Uterus (tissue), 4 donors: Measurements from ENCODE around the gene RER1. TPM values are rescaled to one million over a fixed set of nuclear protein-coding genes. Genes with fewer than 3 reads are reported as not detected.

Experiments used
- DNase-seq, 2 donors: peaks; one replicate each; pipeline ENCODE4 v3.0.0-alpha.2; 2019 to 2020
- H3K27ac ChIP-seq, 2 donors: fragments of 200-600 bp; sonication (generic); 1 replicate in 1 of 2; 2 replicates in 1 of 2; pipeline ENCODE4 v1.5.1; 2016 to 2018
- H3K27me3 ChIP-seq, 2 donors: fragments of 200-600 bp; sonication (generic); one replicate each; pipeline ENCODE4 v1.5.1; 2018 to 2019; ENCODE audit warnings: control low read depth in 1 of 2
- H3K36me3 ChIP-seq, 2 donors: fragments of 200-600 bp; sonication (generic); one replicate each; pipeline ENCODE4 v1.5.1; 2019; ENCODE audit warnings: control low read depth in 1 of 2
- H3K4me1 ChIP-seq, 2 donors: fragments of 200-600 bp; sonication (generic); one replicate each; pipeline ENCODE4 v1.5.1; 2018 to 2019; ENCODE audit warnings: control low read depth in 1 of 2
- H3K4me3 ChIP-seq, 2 donors: fragments of 200-600 bp; sonication (generic); 1 replicate in 1 of 2; 2 replicates in 1 of 2; pipeline ENCODE4 v1.5.1; 2018 to 2019; ENCODE audit warnings: mild to moderate bottlenecking in 1 of 2
- H3K9me3 ChIP-seq, 2 donors: fragments of 200-600 bp; sonication (generic); one replicate each; pipeline ENCODE4 v1.5.1; 2019; ENCODE audit warnings: control low read depth in 1 of 2
- POLR2A ChIP-seq, 2 donors: fragments of 450-650 bp; IDR thresholded peaks; one replicate each; pipeline ENCODE4 v1.6.1; 2016; ENCODE audit warnings: antibody characterized with exemption in 2 of 2, mild to moderate bottlenecking in 1 of 2, moderate library complexity in 1 of 2
- intact Hi-C: fragments of 100-400 bp; cut with DNase I; formaldehyde crosslinking; loops from one replicate; pipeline ENCODE4 v1.15.1; 2023; ENCODE audit warnings: low total_unique reads
- total RNA-seq, 4 donors: library from RNA; depleted of rRNA in 3 of 4; stranded (reverse); fragments of >200 nt in 3 of 4; gene quantifications; one replicate each; pipeline versions ENCODE4 v1.1.0 to v1.2.4, GENCODE V29; 2014 to 2023
- TF ChIP-seq, protein P1 (sequence below), 4 experiments: fragments of 200-600 bp in 2 of 4; fragments of 450-650 bp in 2 of 4; sonication (generic) in 2 of 4; IDR thresholded peaks; one replicate each; pipeline ENCODE4 v1.5.1; 2016 to 2019; ENCODE audit warnings: antibody characterized with exemption in 4 of 4, mild to moderate bottlenecking in 2 of 4, moderate library complexity in 1 of 4
- donor health status: DM: yes; HTN: yes; CAD: no.

Gene RER1
- total RNA-seq, 4 donors from 2014 or later, result 34.1 to 105 (median 57.3) TPM

DNA sequence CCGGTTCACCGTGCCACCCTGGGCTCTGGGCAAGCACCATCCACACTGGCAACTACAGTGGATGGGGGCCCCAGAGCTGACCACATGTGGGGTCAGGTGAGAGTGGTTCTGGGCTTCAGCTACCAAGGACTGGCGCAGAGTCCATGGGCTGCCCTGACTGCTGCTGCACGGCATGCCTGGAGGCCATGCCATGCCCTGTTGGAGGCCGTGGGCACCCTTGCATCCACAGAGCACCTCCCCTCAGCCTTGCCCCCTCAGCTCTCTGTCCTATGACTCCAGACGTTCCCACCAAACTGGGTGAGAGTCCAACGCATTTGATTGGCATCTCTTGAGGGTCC is 15.7 kb upstream of the RER1 start:
- H3K27ac ChIP-seq, result no peak overlapping the region
- H3K9me3 ChIP-seq, result no peaks in the 10 kb centered on the region
- peaks cover 0 to 2% of the 10 kb centered on the region in 2 donors for H3K4me1 ChIP-seq
- TF ChIP-seq, protein P1, sequence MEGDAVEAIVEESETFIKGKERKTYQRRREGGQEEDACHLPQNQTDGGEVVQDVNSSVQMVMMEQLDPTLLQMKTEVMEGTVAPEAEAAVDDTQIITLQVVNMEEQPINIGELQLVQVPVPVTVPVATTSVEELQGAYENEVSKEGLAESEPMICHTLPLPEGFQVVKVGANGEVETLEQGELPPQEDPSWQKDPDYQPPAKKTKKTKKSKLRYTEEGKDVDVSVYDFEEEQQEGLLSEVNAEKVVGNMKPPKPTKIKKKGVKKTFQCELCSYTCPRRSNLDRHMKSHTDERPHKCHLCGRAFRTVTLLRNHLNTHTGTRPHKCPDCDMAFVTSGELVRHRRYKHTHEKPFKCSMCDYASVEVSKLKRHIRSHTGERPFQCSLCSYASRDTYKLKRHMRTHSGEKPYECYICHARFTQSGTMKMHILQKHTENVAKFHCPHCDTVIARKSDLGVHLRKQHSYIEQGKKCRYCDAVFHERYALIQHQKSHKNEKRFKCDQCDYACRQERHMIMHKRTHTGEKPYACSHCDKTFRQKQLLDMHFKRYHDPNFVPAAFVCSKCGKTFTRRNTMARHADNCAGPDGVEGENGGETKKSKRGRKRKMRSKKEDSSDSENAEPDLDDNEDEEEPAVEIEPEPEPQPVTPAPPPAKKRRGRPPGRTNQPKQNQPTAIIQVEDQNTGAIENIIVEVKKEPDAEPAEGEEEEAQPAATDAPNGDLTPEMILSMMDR (IDR thresholded peaks at IDR 0.05), result no peak
- TF ChIP-seq POLR2A (IDR thresholded peaks at IDR 0.05), result no peak
- no peak overlapping the region for H3K4me3 ChIP-seq
- H3K36me3 ChIP-seq, result no peaks in the 10 kb centered on the region
- H3K27me3 ChIP-seq, result no peaks in the 10 kb centered on the region
- intact Hi-C loops, result no loop called here
- no peak for DNase-seq

- H3K36me3 ChIP-seq, result no peaks in the 10 kb centered on the region
- DNase-seq, result no peak
- intact Hi-C loops, result no loop called here
- H3K27me3 ChIP-seq, result no peaks in the 10 kb centered on the region
- no peaks in the 10 kb centered on the region for H3K9me3 ChIP-seq
- no peak overlapping the region for H3K4me3 ChIP-seq
- H3K4me1 ChIP-seq, result peaks cover 2 to 6% of the 10 kb centered on the region in 2 donors
- TF ChIP-seq POLR2A (IDR thresholded peaks at IDR 0.05), result no peak
- TF ChIP-seq, protein P1 (IDR thresholded peaks at IDR 0.05), result no peak
- H3K27ac ChIP-seq, result no peak overlapping the region
Measured at GRCh38 chr1:2376261-2376741, 15.3 kb upstream of the RER1 start.

GRCh38 chr1:2376931-2377672 is 14.5 kb upstream of the RER1 start:
- no peak for DNase-seq
- no peaks in the 10 kb centered on the region for H3K27me3 ChIP-seq
- intact Hi-C loops, result no loop called here

DNA sequence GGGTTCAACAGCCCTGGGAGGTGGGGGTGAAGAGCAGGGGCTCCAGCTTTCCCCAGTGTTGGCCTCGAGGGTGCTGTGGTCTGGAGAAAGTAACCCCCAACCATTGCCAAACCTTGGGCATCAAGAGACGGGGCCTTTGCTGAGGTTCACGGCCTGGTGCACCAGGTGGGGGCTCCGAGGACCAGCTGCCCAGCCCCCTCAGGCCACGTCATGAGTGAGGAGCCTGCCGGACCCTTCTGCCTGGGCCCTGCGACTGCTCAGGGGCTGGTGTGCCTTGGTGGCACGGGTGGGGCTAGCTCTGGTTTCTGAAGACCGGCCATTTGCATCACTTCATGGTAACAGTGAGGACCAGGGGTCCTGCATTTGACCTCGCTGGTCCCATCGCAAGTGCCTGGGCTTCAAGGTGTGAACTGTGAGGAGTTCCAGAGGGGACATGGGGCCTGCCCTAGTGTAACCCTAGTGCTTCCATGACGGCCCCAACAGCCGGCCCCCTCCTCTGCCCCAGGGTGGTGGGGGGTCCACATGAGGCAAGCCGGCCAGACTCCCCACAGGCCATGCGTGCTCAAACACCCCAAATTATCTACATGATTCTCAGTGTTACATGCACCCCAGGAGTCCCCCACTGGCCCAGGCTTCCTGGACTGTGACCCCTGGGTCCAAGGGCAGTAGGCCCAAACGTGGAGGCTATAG is 13.7 kb upstream of the RER1 start:
- H3K27me3 ChIP-seq, result no peaks in the 10 kb centered on the region

More at GRCh38 chr1:2376931-2377672, 14.5 kb upstream of the RER1 start:
- no peaks in the 10 kb centered on the region for H3K36me3 ChIP-seq
- TF ChIP-seq POLR2A (IDR thresholded peaks at IDR 0.05), result no peak
- TF ChIP-seq, protein P1 (IDR thresholded peaks at IDR 0.05), result no peak
- no peaks in the 10 kb centered on the region for H3K9me3 ChIP-seq
- no peak overlapping the region for H3K27ac ChIP-seq
- H3K4me3 ChIP-seq, result no peak overlapping the region
- peaks cover 4 to 9% of the 10 kb centered on the region in 2 donors for H3K4me1 ChIP-seq

More for the DNA sequence above, 13.7 kb upstream of the RER1 start:
- no peaks in the 10 kb centered on the region for H3K9me3 ChIP-seq
- no peaks in the 10 kb centered on the region for H3K36me3 ChIP-seq
- no peak for DNase-seq
- no peak overlapping the region for H3K4me3 ChIP-seq
- H3K4me1 ChIP-seq, result peaks cover 4 to 9% of the 10 kb centered on the region in 2 donors
- intact Hi-C loops, result no loop called here
- TF ChIP-seq POLR2A (IDR thresholded peaks at IDR 0.05), result no peak
- TF ChIP-seq, protein P1 (IDR thresholded peaks at IDR 0.05), result no peak
- H3K27ac ChIP-seq, result no peak overlapping the region
